ENCODE data around the gene SMURF1.

SMURF1 gene

DNA sequence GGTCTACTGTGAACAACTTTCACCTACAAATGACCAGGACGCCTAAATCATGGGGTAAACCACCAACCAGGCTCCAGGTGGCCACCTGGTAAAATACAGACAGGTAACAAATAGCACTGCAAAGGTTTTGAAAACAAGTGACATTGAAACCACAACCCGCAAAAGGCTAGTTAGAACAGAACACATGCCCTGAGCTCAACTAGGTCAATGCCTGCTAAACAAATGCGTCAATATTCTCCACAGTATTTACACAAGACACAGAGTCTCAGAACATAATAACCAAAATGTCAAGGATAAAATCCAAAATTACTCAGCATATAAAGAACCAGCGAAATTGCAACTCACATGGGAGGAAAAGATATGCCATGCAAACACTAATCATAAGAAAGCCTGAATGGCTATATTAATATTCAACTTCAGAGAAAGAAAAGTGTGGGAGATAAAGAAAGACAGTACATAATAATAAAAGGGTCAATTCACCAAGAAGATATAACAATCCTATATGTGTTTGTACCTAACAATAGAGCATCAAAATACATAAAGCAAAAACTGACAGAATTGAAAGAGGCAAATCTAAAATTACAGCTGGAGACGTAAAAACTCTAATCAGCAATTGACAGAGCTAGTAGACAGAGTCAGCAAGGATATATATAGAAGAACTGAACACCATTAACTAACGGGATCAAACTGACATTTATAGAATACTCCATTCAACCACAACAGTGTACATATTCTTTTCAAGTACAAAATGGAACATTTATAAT, 47.6 kb downstream of the SMURF1 start:
- no peak for DNase-seq

DNA sequence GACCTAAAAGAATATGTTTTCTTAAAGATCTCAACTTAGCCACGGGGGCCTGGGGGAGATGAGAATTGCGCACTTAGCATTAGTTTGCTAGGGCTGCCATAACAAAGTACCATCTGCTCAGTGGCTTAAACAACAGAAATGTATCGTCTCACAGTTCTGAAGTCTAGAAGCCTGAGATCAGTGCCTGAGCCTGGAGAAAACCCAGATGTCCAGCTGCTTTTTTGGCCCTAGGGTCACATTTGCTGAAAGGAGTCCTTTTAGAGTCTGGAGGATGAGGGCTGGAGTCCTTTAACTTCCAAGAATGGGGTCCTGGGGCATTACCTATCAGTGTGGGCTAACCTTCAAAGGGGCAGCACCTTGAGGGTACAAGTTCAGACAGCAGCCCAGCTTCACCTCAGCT, 48.2 kb downstream of the SMURF1 start:
- DNase-seq, result no peak

DNA sequence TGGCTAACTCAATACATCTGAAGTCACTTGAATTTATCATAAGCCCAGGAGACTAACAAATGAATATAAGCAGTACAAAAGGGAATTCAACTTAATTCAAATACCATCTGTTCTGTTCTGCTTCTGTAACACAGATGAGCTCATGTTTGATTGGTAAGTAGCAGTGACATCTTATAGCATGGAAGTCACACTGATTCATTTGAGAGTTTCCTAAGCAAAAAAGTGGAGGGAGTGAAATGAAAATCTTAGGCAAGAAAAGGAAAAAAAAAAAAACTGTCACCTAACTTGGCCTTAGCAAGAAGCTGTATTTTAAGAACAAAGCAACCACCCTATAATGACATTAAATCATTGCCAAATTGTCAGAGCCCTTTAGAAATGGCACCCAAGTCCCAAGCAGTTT, 49.5 kb downstream of the SMURF1 start:
- DNase-seq, result peak; percentile 60

DNA sequence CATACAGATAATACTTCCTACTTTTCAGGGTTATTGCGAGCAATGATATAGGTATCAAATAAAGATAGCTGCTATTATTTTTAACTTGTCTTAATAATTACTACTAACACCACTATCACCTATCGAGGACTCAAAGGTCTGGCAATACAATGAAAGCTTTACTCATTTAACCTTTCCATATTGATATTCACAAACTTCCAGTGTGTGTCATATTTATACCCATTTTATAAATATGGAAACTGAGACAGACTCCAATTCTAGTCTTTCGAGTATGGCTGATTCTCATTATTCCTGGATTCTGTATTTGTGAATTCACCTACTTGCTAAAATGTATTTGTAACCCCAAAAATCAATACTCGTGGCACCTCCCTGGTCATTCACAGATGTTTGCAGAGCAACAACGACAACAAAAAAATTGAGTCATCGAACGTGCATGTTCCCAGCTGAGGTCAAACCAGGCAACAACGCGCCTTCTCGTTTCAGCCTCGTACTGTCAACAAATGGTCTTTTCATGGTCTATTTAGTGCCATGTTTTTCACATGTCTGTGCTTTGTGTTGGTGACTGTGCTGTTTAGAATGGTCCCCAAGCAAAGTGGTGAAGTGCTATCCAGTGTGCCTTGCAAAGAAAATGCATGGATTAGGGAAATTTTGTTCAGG, 51.7 kb downstream of the SMURF1 start:
- DNase-seq, result no peak

GRCh38 chr7:99090771-99091542, 53.0 kb downstream of the SMURF1 start:
- DNase-seq, result no peak

DNA sequence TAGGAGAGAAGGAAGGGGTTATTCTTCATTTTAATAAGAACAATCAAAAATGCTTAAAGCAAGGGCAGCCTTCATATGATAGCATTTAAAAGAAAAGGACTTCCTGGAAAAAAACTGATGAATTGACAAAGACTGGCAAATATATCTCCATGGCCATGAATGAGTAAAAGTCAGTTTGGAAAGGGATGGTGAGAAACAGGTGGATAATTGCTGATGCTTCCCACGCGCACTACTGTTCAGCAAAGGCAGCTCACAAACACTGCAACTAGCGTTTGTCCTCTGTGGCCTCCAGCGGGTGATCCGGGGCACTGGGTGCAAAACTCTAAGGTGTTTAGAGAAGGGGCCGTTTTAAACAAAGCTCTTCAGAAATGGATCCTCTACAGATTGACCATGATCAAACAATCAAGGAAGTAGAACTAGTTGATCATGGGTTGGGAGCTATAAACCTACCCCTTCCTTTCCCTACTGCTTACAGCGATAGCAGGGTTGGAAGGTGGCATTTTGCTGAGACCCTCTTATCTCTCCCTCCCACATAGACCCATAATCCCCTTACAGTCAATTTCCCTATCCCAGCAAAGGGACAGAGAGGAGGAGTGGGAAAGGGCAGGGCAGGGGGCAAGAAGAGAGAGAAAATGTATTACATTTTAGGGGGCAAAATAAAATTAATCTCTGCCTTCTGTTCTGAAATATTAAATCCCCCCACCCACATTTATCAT, 53.8 kb downstream of the SMURF1 start:
- DNase-seq, result no peak

DNA sequence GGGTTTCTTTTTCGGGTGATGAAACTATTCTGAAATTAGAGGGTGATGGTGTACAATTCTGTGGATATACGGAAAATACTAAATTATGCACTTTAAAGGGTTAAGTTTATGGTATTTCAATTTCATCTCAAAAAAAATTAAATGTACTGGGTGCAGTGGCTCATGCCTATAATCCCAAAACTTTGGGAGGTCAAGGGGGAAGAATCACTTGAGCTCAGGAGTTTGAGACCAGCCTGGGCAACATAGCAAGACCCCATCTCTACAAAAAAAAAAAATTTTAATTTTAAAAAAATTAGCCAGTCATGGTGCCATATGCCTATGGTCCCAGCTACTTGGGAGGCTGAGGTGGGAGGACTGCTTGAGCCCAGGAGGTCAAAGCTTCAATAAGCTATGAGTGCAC, 57.0 kb downstream of the SMURF1 start:
- no peak for DNase-seq

DNA sequence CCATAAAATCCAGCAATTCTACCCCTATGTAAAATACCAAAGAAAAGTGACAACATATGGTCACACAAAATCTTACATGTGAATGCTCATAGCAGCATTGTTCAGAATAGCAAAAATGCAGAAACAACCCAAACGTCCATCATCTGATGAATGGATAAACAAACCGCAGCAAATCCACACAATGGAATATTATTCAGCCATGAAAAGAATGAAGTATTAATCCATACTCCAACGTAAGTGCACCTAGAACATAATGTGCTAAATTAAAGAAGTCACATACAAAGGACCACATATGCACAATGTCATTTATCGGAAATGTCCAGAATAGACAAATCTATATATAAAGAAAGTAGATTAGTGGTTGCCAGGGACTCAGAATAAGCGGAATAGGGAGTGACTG, 57.4 kb downstream of the SMURF1 start:
- DNase-seq, result no peak

DNA sequence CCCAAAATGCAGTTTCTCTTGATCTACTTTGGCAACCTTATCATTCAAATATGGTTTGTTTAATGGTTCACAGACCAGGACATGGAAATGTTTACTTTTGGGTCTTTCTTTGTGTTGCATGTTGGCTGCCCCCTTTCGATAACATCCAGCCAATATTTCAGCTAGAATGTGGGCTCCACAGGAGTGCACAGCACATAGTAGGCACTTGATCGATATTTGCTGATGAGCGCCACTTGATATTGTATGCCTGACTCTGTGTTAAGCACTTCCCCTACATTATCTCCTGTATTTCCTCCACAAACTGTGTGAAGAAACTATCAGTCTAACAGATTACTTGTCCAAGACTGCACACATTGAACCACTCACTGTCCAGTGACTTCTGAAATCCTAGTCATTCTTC, 60.2 kb downstream of the SMURF1 start:
- no peak for DNase-seq

- no peak for DNase-seq
These were observed 60.7 kb downstream of the SMURF1 start for GRCh38 chr7:99083068-99083651.

GRCh38 chr7:99080679-99081078, 63.2 kb downstream of the SMURF1 start:
- no peak for DNase-seq

GRCh38 chr7:99079104-99079503, 64.8 kb downstream of the SMURF1 start:
- DNase-seq, result peak; percentile 26

GRCh38 chr7:99078416-99078815, 65.5 kb downstream of the SMURF1 start:
- DNase-seq, result no peak

DNA sequence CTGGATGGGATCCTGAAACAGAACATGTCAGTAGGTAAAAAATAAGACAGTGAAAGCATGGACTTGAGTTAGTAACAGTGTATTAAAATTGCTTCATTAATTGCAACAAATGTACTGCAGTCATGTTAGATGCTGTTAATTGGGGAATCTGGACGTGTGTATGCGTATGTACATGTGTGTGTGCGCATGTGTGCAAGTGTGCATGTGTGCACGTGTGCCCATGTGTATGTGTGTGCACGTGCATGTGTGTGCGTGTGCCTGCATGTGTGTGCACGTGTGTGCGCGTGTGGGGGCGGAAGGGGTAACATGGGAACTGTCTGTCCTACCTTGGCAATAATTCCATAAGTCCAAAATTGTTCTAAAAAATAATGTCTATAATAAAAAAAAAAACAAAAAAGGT, 67.3 kb downstream of the SMURF1 start:
- DNase-seq, result no peak

DNA sequence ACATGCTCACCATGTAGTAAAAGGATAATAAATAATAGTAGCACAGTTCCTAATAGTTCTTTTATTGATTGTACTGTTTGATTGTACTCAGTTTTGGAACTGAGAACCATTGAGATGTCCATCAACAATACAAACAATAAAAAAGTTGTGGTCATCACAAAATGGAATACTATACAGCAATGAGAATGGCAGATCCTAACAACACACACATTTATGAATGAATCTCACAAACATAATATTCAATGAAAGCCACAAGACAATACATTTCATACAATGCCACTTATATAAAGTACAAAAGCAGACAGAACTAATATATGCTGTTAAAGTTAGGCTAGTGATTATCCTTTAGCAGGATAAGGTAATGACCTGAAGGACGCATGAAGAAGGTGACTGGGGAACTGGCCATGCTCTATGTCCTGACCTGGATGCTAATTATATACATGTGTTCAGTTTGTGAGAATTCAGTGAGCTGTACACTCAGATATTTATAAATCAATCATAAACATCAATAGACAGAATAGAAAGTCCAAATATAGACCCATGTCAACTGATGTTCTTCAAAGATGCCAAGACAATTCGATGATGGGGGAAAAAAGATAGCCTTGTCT, 70.0 kb downstream of the SMURF1 start:
- DNase-seq, result no peak

GRCh38 chr7:99072126-99072525, 71.8 kb downstream of the SMURF1 start:
- no peak for DNase-seq

DNA sequence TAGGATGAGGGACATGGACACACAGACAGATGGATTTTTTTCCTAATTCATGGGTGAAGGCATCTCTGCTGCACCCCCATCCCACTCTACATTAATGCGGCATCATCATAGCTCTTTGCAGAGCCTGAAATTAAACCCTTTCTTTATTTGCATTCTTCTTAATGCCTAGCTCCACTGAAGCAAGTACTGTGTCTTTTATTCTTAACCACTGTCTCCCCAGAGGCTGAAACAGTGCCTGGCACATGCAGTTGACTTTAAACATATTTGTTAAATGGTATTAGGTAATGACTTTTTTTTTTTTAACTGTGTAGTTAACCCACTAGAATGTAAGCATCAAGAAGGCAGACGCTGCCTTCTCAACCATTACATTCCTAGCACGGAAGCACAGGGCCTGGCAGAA, 73.5 kb downstream of the SMURF1 start:
- DNase-seq, result no peak

GRCh38 chr7:99061001-99061776, 82.7 kb downstream of the SMURF1 start:
- DNase-seq, result no peak

- no peak for DNase-seq
These were observed 89.1 kb downstream of the SMURF1 start for GRCh38 chr7:99054781-99055180.

DNA sequence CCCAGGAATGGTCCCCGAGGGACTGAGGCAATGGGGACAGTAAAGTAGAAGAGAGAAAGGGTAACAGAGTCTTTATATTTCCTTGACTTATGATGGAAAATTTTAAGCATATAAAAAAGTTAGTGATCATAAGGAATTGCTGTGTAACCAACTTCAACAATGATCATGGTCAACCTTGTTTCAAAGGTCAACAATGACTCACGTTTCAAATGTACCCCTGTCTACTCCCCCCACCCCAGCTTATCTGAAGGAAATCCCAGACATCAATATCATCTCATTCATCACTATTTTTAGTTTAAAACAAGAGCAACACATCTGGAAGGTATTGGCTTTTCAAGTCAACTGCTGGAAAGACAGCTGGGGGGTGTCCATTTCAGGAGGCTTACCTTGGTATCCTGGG, 92.9 kb downstream of the SMURF1 start:
- DNase-seq, result no peak

GRCh38 chr7:99047526-99048077, 96.3 kb downstream of the SMURF1 start:
- DNase-seq, result no peak

Data from inflammatory macrophage treated with lipopolysaccharide for 4 hours (primary cell).